HEK293T (cell line): ENCODE data around the gene AFF4.

Source experiments
- BHLHE40 ChIP-seq: fragments of 450-650 bp; IDR thresholded peaks from 2 replicates; pipeline ENCODE4 v1.6.1; 2016; ENCODE audit warnings: mild to moderate bottlenecking, moderate library complexity, borderline replicate concordance
- ELF4 ChIP-seq: fragments of 450-650 bp; IDR thresholded peaks from 2 replicates; pipeline ENCODE4 v1.6.1; 2017; ENCODE audit warnings: antibody characterized with exemption
- FOXA1 ChIP-seq: fragments of 450-650 bp; IDR thresholded peaks from 2 replicates; pipeline ENCODE4 v1.6.1; 2016; ENCODE audit warnings: mild to moderate bottlenecking
- FOXM1 ChIP-seq: fragments of 450-650 bp; IDR thresholded peaks from 2 replicates; pipeline ENCODE4 v1.6.1; 2017; ENCODE audit warnings: mild to moderate bottlenecking, borderline replicate concordance
- L3MBTL2 ChIP-seq: fragments of 450-650 bp; conservative IDR thresholded peaks from 2 replicates; pipeline ENCODE4 v1.6.1; 2016; ENCODE audit warnings: mild to moderate bottlenecking
- NFRKB ChIP-seq: fragments of 450-650 bp; IDR thresholded peaks from 2 replicates; pipeline ENCODE4 v1.6.1; 2016; ENCODE audit warnings: mild to moderate bottlenecking, moderate library complexity
- SP1 ChIP-seq: fragments of 450-650 bp; IDR thresholded peaks from 2 replicates; pipeline ENCODE4 v1.6.1; 2017
- SUZ12 ChIP-seq: fragments of 450-650 bp; IDR thresholded peaks from 2 replicates; pipeline ENCODE4 v1.6.1; 2016; ENCODE audit warnings: mild to moderate bottlenecking
- TARDBP ChIP-seq: fragments of 450-650 bp; IDR thresholded peaks from 2 replicates; pipeline ENCODE4 v1.6.1; 2016
- ZNF384 ChIP-seq: fragments of 450-650 bp; IDR thresholded peaks from 2 replicates; pipeline ENCODE4 v1.6.1; 2016
- TF ChIP-seq, protein P1 (sequence below): fragments of 450-650 bp; IDR thresholded peaks from 2 replicates; pipeline ENCODE4 v1.6.1; 2016

DNA sequence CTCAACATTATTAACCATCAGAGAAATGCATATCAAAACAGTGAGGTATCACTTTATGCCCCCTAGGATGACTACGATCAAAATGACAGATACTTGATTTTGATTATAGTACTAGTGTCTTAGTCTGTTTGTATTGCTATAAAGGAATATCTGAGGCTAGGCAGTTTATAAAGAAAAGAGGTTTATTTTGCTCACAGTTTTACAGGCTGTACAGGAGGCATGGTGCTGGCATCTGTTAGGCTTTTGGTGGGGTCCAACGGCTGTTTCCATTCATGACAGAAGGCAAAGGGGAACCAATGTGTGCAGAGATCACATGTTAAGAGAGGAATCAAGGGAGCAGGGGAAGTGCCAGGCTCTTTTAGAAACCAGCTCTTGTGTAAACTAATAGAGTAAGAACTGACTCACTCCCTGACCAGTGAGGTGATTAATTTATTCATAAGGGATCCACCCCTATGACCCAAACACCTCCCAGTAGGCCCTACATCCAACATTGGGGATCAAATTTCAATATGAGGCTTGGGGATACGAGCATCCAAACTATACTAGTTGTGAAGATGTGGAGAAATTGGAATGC is 16.0 kb upstream of the AFF4 start:
- TF ChIP-seq SP1 (no peak), L3MBTL2 (no peak), FOXA1 (no peak), SUZ12 (no peak), BHLHE40 (no peak), FOXM1 (no peak), ELF4 (no peak), TARDBP (no peak), NFRKB (no peak), ZNF384 (no peak)
- TF ChIP-seq, protein P1, sequence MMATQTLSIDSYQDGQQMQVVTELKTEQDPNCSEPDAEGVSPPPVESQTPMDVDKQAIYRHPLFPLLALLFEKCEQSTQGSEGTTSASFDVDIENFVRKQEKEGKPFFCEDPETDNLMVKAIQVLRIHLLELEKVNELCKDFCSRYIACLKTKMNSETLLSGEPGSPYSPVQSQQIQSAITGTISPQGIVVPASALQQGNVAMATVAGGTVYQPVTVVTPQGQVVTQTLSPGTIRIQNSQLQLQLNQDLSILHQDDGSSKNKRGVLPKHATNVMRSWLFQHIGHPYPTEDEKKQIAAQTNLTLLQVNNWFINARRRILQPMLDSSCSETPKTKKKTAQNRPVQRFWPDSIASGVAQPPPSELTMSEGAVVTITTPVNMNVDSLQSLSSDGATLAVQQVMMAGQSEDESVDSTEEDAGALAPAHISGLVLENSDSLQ, result no peak
